Measurements from ENCODE around the gene SUCLG2.

- TF ChIP-seq CTCF (IDR thresholded peaks at IDR 0.05) (no peak), POLR2A (IDR thresholded peaks at IDR 0.05) (no peak)
Measured at GRCh38 chr3:67654844-67655177, 399 bp upstream of the SUCLG2 start.
